HL-60 (cell line): Measurements from ENCODE around the gene BNIP5.

Experiments used
- DNase-seq, 2 experiments: peaks; one replicate each; pipeline ENCODE4 v3.0.0-alpha.2; 2010 to 2020; ENCODE audit warnings: low read depth in 1 of 2, low spot score in 1 of 2
- H3K27ac ChIP-seq: fragments of 250-450 bp; sonication (Bioruptor Pico); replicated peaks from 2 replicates; pipeline ENCODE4 v1.5.1; 2020; ENCODE audit warnings: mild to moderate bottlenecking, moderate library complexity
- H3K27me3 ChIP-seq: fragments of 250-450 bp; sonication (Bioruptor Pico); 2 replicates; pipeline ENCODE4 v1.5.1; 2021; ENCODE audit warnings: mild to moderate bottlenecking, moderate library complexity; ENCODE audit not compliant: insufficient read depth, poor library complexity, severe bottlenecking
- H3K4me3 ChIP-seq: replicated peaks from 2 replicates; pipeline ENCODE4 v1.5.1; 2011; ENCODE audit warnings: mild to moderate bottlenecking, control low read depth, low read length; ENCODE audit not compliant: insufficient read depth
- GABPA ChIP-seq: IDR thresholded peaks from 2 replicates; pipeline ENCODE4 v1.6.1; 2012; ENCODE audit warnings: low read depth
- POLR2AphosphoS5 ChIP-seq: IDR thresholded peaks from 2 replicates; pipeline ENCODE4 v1.6.1; 2012; ENCODE audit warnings: low read depth
- SPI1 ChIP-seq: IDR thresholded peaks from 2 replicates; pipeline ENCODE4 v1.6.1; 2012; ENCODE audit warnings: low read depth, mild to moderate bottlenecking, borderline replicate concordance
- TF ChIP-seq, protein P1 (sequence below): IDR thresholded peaks from 2 replicates; pipeline ENCODE4 v1.6.1; 2012; ENCODE audit warnings: low read depth; ENCODE audit not compliant: insufficient replicate concordance
- TF ChIP-seq, protein P2 (sequence below): IDR thresholded peaks from one replicate; pipeline ENCODE4 v1.5.1; 2011; ENCODE audit warnings: low read length, control low read depth, inconsistent platforms; ENCODE audit not compliant: insufficient read depth

BNIP5 gene

DNA sequence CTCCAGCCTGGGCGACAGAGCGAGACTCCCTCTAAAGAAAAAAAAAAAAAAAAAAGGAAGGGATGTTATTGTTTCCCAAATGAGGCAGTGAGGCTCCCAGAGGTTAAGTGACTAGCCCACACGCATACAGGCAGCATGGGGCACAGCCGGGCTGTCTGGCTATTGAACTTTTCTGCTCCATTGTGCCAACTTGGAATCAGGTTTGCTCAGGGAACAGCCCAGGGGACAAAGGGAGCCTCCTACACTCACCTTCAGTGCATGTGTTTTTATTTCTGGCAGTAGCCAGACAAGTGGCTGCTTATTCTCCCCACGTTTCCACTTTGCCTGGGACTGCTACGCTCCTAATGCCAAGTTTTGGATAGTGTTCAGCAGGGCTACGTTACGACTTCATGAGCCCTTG lies 40.1 kb upstream of the BNIP5 start:
- H3K27ac ChIP-seq = no peak overlapping the region
- no peaks in the 10 kb centered on the region for H3K27me3 ChIP-seq
- no peak for TF ChIP-seq SPI1
- no peak for TF ChIP-seq GABPA
- no peak for TF ChIP-seq POLR2AphosphoS5
- TF ChIP-seq, protein P1, sequence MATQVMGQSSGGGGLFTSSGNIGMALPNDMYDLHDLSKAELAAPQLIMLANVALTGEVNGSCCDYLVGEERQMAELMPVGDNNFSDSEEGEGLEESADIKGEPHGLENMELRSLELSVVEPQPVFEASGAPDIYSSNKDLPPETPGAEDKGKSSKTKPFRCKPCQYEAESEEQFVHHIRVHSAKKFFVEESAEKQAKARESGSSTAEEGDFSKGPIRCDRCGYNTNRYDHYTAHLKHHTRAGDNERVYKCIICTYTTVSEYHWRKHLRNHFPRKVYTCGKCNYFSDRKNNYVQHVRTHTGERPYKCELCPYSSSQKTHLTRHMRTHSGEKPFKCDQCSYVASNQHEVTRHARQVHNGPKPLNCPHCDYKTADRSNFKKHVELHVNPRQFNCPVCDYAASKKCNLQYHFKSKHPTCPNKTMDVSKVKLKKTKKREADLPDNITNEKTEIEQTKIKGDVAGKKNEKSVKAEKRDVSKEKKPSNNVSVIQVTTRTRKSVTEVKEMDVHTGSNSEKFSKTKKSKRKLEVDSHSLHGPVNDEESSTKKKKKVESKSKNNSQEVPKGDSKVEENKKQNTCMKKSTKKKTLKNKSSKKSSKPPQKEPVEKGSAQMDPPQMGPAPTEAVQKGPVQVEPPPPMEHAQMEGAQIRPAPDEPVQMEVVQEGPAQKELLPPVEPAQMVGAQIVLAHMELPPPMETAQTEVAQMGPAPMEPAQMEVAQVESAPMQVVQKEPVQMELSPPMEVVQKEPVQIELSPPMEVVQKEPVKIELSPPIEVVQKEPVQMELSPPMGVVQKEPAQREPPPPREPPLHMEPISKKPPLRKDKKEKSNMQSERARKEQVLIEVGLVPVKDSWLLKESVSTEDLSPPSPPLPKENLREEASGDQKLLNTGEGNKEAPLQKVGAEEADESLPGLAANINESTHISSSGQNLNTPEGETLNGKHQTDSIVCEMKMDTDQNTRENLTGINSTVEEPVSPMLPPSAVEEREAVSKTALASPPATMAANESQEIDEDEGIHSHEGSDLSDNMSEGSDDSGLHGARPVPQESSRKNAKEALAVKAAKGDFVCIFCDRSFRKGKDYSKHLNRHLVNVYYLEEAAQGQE = no peak
- TF ChIP-seq, protein P2, sequence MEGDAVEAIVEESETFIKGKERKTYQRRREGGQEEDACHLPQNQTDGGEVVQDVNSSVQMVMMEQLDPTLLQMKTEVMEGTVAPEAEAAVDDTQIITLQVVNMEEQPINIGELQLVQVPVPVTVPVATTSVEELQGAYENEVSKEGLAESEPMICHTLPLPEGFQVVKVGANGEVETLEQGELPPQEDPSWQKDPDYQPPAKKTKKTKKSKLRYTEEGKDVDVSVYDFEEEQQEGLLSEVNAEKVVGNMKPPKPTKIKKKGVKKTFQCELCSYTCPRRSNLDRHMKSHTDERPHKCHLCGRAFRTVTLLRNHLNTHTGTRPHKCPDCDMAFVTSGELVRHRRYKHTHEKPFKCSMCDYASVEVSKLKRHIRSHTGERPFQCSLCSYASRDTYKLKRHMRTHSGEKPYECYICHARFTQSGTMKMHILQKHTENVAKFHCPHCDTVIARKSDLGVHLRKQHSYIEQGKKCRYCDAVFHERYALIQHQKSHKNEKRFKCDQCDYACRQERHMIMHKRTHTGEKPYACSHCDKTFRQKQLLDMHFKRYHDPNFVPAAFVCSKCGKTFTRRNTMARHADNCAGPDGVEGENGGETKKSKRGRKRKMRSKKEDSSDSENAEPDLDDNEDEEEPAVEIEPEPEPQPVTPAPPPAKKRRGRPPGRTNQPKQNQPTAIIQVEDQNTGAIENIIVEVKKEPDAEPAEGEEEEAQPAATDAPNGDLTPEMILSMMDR = no peak
- DNase-seq = no peak
- H3K4me3 ChIP-seq = no peak overlapping the region

DNA sequence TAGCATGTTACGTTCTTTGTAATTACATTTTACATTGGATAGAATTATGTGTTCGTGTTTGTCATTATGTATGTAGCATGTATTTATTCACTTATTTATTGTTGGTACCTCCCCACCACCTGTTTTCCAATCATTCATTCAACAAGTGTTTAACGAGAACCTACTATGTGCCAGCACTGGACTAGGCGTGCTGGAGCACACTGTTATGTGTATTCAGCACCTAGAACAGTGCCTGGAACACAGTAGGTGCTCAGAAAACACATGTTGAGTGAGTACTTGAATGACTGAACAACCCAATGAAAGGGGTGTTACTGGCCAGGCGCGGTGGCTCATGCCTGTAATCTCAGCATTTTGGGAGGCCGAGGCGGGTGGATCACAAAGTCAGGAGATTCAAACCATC lies 39.5 kb upstream of the BNIP5 start:
- TF ChIP-seq, protein P1 = peak; percentile 35
- TF ChIP-seq GABPA = no peak
- Histone ChIP-seq H3K27ac (no peak overlapping the region), H3K27me3 (no peaks in the 10 kb centered on the region), H3K4me3 (no peak overlapping the region)
- DNase-seq = no peak

DNA sequence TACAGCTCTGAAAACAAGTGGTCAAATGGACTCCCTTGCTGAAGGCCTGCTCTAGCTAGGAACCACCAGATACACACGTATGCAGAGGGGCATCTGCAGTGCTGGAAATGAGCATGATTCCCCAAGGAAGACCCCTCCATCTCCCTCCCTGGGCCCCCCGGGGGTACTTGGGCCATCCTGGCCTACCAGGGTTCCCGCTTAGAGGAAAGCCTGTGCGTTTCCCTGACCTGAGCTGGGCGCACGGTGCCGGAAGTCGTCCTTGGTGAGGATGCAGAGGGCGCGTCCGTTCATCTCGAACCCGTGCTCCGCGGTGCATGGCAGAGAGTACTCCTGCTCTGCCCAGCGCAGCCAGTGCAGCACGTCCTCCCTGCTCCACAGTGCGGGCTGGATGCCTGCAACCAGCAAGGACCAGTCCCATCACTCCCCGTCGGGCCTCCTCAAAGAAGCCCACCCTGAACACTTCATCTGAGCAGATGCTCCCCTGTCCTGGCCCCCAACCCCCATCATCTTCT lies 39.0 kb upstream of the BNIP5 start:
- TF ChIP-seq, protein P2 = no peak
- TF ChIP-seq, protein P1 = no peak
- no peak for TF ChIP-seq SPI1
- no peak for TF ChIP-seq POLR2AphosphoS5
- TF ChIP-seq GABPA = no peak

DNA sequence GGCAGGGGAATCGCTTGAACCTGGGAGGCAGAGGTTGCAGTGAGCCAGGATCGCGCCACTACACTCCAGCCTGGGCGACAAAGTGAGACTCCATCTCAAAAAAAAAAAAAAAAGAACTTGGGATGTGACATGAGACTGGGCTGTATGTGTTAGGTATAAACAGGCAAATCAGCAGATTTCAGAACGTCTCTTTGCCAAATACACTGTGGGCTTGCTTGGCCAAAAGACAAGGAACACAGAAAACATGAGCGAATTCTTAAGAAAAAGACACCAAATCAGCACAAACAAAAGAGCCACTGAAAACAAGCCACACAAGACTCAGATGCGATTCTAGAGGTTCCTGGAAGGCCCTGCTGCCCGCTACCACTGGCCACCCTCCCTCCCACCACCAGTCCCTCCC lies 38.3 kb upstream of the BNIP5 start:
- no peak for DNase-seq
- TF ChIP-seq POLR2AphosphoS5 (no peak), SPI1 (no peak), GABPA (no peak)
- TF ChIP-seq, protein P2 = no peak
- TF ChIP-seq, protein P1 = no peak
- no peak overlapping the region for H3K4me3 ChIP-seq
- no peaks in the 10 kb centered on the region for H3K27me3 ChIP-seq
- no peak overlapping the region for H3K27ac ChIP-seq

More for the DNA sequence above, 39.0 kb upstream of the BNIP5 start:
- Histone ChIP-seq H3K27me3 (no peaks in the 10 kb centered on the region), H3K4me3 (no peak overlapping the region), H3K27ac (no peak overlapping the region)
- no peak for DNase-seq
